NCI-H446 treated with DMSO at 0.1 percent for 48 hours (cell line): ENCODE data around the gene ZFX.
"Not testable (repeated sequence)": the region's sequence is repeated elsewhere in the genome, so short reads cannot be mapped to it uniquely, and the experiment has no call there.

Experiments used
- DNase-seq: peaks from one replicate; lab custom pipeline; 2025; lab: John Stamatoyannopoulos, UW

The ZFX gene

DNA sequence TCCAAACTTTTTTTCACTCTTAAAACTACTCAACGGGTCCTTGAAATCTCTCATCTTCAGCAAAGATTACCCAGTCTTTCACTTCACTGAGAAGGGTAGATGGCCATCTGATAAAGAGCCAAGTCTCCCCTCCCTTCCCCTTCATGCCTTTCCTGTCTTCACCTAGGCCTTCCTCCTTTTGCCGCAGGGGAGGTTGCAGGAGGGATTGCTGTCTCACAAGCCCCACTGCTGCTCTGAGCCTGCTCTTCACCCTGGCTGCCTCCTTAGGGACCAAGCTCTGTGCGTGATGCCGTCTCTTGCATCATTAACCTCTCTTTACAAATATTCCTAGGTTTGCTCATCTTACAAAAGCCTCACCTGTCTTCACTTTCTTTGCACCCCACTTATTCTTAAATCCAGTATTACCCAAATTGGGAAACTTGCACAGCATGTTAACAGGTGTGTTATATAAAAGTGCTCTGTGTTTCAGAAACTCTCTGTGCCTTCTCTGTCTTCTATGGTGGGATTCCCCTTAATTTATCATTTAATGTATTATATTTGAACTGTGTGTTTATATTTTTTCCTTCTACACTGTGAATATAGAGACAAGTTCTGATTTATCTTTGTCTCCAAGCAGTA is 3.8 kb downstream of the ZFX start:
- DNase-seq, result no peak

DNA sequence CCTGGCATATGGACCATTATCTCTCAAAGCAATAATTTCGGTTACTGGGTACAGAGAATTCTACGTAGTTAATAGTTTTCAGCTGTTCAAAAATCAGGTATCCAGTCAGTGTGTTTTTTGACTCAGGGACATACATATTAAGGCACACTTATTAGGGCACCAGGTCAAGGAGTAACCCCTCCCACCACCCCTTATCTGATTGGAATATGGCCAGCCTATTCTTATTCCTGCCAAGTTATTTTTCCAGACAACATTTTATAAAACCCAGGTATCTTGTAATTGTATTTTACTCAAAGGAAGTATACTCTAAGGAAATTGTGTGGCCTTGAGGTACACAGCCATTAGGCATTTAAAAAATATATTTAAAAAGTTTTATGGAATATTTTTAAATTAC is 4.3 kb downstream of the ZFX start:
- DNase-seq, result no peak

DNA sequence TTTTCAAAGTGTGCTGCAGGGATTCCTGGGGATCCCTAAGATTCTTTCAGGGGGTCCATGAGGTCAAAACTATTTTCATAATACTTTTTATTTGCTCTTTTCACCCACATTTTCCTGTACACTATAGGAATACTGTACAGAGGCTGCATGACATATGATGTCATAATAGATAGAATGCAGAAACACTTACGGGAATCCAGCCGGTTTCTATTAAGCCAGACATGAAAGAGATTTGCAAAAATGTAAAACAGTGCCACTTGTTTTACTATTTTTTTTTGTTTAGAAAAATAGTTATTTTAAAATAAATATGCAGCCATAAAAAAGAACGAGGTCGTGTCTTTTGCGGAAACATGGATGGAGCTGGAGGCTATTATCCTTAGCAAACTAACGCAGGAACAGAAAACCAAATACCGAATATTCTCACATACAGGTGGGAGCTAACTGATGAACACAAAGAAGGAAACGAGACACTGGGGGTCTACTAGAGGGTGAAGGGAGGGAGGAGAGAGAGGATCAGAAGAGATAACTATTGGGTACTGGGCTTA is 5.0 kb downstream of the ZFX start:
- DNase-seq, result no peak

DNA sequence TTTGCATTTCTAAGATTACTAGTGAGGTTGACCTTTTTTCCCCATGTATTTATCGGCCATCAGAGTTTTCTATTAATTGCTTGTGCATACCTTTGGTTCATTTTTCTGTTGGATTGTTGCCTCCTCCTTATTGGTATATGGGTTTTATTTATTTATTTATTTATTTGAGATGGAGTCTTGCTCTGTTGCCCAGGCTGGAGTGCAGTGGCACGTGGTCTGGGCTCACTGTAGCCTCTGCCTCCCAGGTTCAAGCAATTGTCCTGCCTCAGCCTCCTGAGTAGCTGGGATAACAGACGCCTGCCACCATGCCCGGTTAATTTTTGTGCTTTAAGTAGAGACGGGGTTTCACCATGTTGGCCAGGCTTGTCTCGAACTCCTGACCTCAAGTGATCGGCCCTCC is 6.2 kb downstream of the ZFX start:
- DNase-seq, result not testable (repeated sequence)

DNA sequence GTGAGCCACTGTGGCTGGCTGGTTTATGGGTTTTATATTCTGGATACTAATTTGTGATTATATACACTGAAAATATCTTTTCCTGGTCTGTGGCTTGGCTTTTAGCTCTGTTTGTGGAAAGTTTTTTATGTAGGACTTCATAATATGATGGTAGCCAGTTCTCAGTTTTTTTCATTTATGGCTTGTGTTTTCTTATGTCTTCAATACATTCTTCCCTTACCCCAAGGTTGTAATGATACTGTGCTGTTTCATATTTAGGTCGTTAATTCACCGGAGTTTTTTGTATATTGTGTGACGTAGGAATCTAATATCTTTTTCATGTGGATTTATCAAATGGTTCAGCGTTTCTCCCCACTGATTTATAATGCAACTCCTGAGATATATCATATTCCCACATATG is 6.6 kb downstream of the ZFX start:
- DNase-seq, result no peak

DNA sequence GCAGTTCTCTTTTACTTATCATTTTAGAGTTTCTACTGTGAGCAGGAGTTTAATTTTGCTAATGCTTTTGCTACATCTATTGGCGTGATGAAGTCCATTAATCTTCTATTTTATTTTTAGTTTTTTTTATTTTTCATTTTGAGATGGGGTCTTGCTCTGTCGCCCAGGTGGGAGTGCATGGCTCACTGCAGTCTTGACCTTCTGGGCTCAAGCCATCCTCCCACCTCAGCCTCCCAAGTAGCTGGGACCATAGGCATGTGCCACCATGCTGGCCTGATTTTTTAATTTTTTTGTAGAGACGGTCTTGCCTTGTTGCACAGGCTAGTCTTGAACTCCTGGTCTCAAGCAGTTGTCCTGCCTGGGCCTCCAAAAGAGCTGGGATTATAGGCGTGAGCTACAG is 9.4 kb downstream of the ZFX start:
- no peak for DNase-seq

DNA sequence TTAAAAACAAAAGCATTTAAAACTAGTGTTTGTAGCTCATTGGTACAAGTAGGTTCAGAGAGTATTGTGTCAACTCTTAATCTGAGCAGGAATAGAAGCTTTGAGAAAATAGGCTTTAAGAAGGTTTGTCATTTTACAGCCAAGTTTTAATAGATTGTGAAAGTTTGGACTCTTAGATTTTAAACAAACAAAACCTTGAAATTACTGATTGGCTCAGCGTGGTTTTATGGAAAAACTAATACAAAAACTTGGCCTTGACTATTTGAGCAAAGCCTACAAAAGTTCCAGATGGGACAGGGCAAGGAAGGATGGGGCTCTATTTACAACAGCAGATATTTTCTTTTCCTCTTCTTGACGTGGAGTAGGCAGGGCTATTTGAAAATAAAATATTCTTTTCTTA is 16.5 kb downstream of the ZFX start:
- DNase-seq, result no peak

DNA sequence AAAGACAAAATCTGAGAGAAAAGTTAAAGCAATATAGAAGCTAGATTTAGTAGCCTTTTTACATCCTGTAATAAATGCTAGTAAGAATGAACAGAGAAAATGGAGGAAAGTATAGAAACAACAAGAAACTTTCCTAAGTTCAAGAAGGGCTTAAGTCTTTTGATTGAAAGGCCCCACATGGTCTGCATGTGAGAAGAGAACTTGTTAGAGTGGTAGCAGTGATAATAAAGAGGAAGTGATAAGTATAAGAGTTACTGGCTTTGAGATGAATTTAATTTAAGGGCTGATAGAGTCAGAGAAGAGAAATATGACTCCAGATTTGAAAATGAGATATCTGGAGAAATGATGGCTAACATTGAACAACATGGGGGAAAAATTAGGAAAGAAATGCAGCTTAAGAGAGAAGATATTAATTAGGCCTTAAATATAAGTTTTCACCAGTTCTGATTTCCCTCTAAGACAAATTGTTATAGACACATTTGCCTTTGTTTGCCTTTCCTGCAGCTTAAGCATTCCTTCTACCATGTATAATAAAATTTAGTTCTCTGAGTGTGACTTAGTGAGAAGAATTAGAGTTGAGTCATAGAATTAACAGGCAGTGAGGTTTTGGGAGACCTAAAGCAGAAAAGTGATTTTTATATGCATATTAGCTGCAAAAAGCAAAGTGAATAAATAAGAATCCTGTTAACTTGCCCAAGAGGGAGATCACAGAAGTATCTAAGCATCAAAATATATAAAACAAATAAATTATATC is 18.4 kb downstream of the ZFX start:
- DNase-seq, result no peak

DNA sequence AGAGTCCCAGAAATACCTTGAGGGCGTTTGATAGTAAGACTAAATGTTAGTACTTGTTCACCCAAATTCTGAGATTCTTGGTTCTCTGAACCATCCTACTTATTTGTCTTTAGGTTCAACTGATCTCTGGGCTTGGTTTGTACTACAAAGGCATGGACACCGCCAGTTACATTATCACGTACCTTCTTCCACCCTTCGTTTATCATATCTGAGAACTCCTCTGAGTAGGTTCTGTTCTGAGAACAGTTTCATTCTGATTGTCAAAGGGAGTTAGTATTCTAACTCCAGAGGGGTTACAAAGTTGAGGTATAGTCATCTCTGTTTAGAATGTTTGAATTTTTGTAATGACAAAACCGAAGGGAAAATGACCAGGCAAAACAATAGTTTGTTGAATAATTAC is 19.3 kb downstream of the ZFX start:
- DNase-seq, result no peak

DNA sequence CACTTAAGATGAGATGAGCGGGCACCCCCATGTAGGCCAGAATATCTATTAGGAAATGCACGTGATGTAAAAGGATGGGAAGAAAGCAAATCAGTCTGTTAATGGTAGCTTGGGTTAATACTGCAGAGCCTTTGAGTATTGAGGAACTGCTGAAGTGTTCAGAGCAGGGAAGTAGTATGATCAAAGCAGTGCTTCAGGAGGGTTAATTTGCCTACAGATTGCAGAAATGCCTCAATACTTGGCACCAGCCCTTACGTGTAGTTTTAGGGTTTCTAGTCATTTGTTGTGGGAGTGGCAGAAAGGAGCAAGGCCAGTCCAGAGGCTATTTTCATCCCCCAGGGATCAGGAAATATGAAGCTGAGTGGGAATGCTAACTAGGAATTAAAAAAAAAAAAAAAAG is 19.7 kb downstream of the ZFX start:
- DNase-seq, result no peak

DNA sequence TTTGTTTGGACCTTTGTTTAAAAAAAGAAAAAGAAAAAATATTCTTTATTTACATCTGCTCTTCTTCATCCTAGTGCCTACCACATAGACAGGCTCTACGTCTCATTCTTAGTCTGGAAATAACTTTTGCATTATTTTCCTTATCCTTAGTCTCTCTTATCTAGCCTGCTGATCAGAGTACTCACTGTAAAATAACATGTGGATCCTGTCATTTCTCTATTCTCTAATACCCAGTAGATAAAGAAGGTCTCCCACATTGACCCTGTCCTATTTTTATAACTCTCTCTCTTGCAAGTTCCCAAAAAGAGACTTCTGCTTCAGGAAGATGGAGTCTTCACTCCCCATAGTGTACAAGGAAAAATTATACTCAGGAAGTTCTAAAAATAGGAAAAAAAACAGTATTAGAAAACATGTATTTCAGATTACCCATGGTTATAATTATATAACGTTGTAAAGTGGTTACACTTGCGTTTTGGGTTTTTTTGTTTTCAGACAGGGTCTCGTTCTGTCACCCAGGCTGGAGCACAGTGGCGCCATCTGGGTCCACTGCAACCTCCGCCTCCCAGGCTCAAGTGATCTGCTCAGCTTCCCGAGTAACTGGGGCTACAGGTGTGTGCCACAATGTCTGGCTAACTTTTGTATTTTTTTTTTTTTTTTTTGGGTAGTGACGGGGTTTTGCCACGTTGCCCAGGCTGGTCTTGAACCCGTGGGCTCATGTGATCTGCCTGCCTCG is 23.8 kb downstream of the ZFX start:
- DNase-seq, result no peak

DNA sequence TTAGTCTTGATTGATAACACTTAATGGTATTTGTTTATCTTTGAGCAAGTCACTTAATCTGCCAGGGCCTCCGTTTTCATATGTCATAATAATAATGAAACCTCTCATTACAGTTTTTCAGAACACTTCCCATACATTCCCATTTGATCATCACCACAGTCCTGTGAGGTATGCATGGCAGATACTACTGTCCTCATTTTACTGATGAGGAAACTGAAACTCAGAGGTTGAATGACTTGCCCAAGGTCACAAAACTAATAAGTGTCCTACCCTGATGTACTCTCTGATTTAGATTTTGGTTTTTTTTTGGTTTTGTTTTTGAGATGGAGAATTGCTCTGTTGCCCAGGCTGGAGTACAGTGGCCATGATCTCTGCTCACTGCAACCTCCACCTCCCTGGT is 25.7 kb downstream of the ZFX start:
- no peak for DNase-seq

DNA sequence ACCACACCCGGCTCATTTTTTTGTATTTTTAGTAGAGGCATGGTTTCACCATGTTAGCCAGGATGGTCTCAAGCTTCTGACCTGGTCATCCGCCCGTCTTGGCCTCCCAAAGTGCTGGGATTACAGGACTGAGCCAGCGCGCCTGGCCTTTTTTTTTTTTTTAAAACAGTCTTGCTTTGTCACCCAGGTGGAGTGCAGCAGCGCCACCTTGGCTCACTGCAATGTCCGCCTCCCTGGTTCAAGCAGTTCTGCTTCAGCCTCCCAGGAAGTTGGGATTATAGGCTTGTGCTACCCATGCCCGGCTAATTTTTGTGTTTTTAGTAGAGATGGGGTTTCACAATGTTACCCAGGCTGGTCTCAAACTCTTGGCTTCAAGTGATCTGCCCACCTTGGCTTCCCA is 28.9 kb downstream of the ZFX start:
- DNase-seq, result no peak

DNA sequence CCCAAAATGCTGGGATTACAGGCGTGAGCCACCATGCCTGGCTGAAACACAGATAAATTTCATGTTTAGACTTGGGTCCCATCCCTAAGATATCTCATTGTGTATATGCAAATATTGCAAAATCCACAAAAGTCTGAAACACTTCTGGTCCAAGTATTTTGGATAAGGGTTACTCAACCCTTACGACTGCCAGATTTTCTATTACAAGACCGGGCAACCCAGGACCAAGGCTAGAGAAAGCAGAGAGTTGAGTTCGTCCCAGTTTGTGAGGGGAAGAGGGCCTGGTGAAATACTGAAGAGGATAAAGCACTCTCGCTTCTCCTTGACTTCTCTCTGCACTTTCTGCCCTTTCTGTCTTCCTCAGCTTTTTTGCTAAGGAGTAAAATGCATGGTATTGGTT is 34.5 kb downstream of the ZFX start:
- no peak for DNase-seq

DNA sequence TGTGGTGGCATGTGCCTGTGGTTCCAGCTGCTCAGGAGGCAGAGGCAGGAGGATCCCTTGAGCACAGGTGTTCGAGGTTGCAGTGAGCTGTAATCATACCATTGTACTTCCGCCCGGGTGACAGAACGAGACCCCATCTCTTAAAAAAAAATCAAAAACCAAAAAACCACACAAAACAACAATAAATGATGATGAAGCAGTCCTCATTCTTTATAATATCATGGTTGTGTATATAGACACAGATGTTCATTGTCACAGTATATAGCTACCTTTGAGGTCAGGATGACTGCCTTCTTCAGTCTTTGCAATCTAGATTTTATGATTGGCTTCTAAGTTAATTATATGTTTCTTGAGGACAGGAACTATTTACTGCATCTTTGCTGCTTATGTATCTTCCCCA is 37.0 kb downstream of the ZFX start:
- DNase-seq, result no peak

DNA sequence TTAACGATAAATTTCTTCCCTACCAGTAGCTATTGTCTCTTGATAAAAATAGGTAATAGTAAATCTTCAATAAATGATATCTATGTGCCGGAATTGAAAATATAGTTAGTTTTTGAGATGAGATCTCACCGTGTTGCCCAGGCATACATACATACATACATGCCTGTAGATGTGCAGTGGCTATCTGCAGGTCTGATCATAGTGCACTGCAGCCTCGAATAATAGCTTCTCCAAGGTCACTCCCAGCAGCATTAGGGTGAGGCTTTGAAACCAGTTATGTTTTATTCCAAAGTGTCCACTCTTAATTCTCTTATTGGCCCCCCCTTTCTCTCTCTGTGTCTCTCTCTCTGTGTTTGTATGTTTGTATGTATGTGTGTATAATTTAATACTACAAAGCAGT is 37.5 kb downstream of the ZFX start:
- no peak for DNase-seq

DNA sequence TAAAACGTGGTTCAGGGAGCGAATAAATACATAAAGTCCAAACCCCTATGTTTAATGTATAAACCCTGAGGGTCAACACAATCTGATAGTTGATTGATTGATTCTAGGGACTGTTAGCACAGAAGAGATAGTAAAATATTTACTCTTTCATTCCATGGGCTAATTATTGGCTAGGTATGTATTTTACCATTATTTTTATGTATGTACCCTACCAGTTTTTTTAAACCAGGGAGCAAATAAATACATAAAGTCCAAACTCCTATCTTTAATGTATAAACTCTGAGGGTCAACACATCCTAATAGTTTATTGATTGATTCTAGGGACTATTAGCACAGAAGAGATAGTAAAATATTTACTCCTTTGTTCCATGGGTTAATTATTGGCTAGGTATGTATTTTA is 40.0 kb downstream of the ZFX start:
- no peak for DNase-seq

DNA sequence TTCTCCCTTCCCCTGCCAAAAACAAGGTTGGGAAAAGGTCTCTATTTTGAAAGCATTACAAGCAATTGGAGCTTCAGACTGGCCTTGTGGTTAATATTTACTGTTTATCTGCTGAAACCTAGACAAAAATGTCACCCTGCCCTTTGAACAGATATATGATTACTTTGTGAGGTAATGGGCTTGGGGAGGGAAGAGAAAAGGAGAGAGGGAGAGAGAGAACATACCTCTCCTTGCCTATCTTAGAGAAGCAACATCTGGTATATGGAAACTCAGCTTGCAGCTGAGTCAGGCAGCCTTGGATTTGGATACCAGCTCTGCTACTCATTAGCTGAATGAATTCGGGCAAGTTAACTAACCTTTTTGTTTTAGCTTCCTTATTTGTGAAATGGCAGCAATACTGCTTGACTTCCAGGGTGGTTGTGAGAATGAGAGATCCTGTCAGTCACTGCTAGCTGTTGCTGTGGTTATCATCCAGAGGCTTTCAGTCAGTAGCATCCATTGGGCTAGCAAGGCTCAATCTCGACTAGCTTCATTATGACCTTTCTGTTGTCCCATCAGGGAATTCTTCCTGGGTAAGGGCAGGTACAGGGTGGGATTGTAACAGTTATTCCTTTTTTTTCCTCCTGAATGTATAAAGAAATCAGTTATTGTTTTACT is 41.1 kb downstream of the ZFX start:
- DNase-seq, result no peak

DNA sequence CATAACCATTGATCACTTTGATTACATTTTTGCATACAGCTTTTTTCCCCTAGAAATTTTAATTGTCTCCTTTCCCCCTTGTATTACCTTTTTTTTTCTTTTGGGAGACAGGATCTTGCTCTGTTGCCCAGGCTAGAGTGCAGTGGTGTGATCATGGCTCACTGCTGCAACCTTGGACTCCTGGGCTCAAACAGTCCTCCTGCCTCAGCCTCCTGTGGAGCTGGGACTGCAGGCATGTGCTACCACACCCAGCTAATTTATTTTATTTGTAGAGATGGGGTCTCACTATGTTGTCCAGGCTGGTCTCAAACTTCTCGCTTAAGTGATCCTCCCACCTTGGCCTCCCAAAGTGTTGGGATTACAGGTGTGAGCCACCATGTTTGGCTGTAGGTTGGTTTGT is 47.0 kb downstream of the ZFX start:
- DNase-seq, result no peak

DNA sequence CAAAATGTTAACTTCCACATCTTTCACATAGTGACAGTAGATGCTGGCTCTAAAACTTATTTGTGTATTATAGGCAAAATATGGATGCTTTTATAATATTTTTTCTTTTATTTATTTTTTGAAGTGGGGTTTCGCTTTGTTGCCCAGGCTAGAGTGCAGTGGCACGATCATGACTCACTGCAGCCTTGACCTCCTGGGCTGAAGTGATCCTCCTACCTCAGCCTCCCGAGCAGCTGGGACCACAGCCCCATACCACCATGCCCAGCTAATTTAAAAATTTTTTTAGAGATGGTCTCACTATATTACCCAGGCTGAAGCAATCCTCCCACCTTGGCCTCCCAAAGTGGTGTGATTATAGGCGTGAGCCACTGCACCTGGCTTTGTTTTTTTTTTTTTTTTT is 48.6 kb downstream of the ZFX start:
- no peak for DNase-seq

DNA sequence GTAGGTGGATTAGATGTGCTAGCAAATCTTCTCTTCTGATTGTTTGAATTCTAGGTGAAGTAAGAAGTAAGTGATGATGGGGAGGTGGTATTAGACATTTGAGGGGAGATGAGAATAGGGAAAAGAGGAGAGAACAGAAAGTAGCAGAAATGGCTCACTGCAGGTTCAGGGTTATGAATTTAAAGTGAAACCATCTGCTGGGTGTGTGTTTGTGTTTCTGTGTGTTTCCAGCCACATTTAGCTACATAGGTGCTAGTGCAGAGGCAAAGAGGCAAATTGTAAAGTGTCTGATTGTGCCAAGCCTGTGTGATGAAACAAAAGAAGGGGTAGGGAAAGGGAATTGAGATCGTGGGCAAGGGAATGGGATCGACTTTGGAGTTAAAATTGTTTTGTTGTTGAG is 50.6 kb downstream of the ZFX start:
- DNase-seq, result no peak

DNA sequence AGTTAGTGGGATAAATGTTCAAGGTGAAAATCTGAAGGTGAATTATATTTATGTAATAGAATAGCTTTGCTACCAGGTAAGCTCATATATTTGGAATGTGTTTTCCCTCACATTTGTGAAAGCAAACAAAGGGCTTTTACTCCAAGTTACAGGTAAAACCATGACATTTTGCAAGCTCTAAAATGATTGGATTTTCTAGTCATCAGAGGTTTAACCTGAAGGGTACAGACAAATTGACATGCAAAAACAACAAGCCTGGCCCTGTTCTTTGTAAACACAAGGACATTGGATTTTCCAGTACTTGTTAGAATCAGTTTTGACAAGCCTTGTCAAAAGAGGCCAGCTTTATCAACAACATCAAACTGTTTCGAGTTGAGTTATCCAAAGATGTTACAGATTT is 51.7 kb downstream of the ZFX start:
- no peak for DNase-seq
